ENCODE data around the gene CXorf66.
"Not testable (repeated sequence)": the region's sequence is repeated elsewhere in the genome, so short reads cannot be mapped to it uniquely, and the experiment has no call there.

The CXorf66 gene

GRCh38 chrX:139924069-139924695 is 41.1 kb downstream of the CXorf66 start:
- peaks cover 43% of the 10 kb centered on the region for H3K4me1 ChIP-seq (ENCODE audit: low read depth, poor library complexity, severe bottlenecking)
- H3K9ac ChIP-seq = no peak overlapping the region
- H3K27me3 ChIP-seq (ENCODE audit: insufficient read depth, low read depth) = no peaks in the 10 kb centered on the region
- H3K36me3 ChIP-seq (ENCODE audit: insufficient read depth) = no peaks in the 10 kb centered on the region
- H2AFZ ChIP-seq (ENCODE audit: low read depth) = no peak overlapping the region
- no peak overlapping the region for H3K4me2 ChIP-seq
- H3K4me3 ChIP-seq (IDR thresholded peaks at IDR 0.05; ENCODE audit: insufficient read depth, low read depth, low read length) = no peak overlapping the region
- H3K79me2 ChIP-seq (ENCODE audit: insufficient read depth, low read depth) = peaks cover 69% of the 10 kb centered on the region
- H4K20me1 ChIP-seq (ENCODE audit: insufficient read depth) = no peaks in the 10 kb centered on the region
- no peak for TF ChIP-seq CTCF (conservative IDR thresholded peaks at IDR 0.05; ENCODE audit: low read depth, low read length)
- no peak overlapping the region for H3K27ac ChIP-seq

- Histone ChIP-seq H3K4me1 (ENCODE audit: low read depth, poor library complexity, severe bottlenecking) (peaks cover 17% of the 10 kb centered on the region), H3K79me2 (ENCODE audit: insufficient read depth, low read depth) (peaks cover 43% of the 10 kb centered on the region)
- not testable (repeated sequence) for H3K4me2 ChIP-seq
These were observed 44.2 kb downstream of the CXorf66 start for GRCh38 chrX:139921142-139921541.

DNA sequence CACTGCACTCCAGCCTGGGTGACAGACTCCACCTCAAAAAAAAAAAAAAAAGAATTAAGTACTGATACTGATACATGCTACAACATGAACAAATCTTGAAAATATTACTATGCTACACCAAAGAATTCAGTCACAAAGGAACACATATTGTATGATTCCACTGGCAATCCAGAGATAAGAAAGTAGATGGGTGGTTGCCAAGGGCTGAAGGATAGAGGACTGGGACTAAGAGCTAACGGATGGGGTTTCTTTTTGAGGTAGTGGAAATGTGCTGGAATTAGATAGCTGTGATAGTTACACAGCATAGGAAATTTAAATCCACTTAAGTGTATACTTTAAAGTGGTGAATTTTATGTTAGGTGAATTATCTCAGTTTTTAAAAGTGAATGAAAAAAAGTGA is 45.0 kb downstream of the CXorf66 start:
- Histone ChIP-seq H3K4me3 (IDR thresholded peaks at IDR 0.05; ENCODE audit: insufficient read depth, low read depth, low read length) (no peak overlapping the region), H3K36me3 (ENCODE audit: insufficient read depth) (no peaks in the 10 kb centered on the region), H4K20me1 (ENCODE audit: insufficient read depth) (no peaks in the 10 kb centered on the region), H3K27me3 (ENCODE audit: insufficient read depth, low read depth) (no peaks in the 10 kb centered on the region), H3K9ac (no peak overlapping the region), H2AFZ (ENCODE audit: low read depth) (no peak overlapping the region), H3K4me1 (ENCODE audit: low read depth, poor library complexity, severe bottlenecking) (peaks cover 9% of the 10 kb centered on the region), H3K79me2 (ENCODE audit: insufficient read depth, low read depth) (peaks cover 40% of the 10 kb centered on the region), H3K4me2 (no peak overlapping the region), H3K27ac (no peak overlapping the region)
- TF ChIP-seq CTCF (conservative IDR thresholded peaks at IDR 0.05; ENCODE audit: low read depth, low read length) = no peak

More at GRCh38 chrX:139921142-139921541, 44.2 kb downstream of the CXorf66 start:
- H3K36me3 ChIP-seq (ENCODE audit: insufficient read depth); H3K27me3 ChIP-seq (ENCODE audit: insufficient read depth, low read depth); H3K9ac ChIP-seq; H4K20me1 ChIP-seq (ENCODE audit: insufficient read depth); H3K4me3 ChIP-seq (IDR thresholded peaks at IDR 0.05; ENCODE audit: insufficient read depth, low read depth, low read length); H2AFZ ChIP-seq (ENCODE audit: low read depth); H3K27ac ChIP-seq: not testable (repeated sequence)

DNA sequence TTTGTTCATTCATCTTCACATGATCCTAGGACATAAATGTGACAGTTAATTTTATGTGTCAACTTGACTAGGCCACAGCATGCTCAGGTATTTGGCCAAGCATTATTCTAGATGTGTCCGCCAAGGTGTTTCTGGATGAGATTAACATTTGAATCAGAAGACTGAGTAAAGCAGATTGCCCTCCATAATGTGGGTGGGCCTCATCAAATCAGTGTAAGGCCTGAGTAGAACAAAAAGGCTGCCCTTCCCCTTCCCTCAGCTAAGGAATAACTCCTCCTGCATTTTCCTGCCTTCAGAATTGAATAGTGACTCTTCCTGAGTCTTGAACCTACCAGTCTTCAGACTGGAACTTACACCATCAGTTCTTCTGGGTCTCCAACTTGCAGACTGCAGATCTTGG is 50.9 kb downstream of the CXorf66 start:
- Histone ChIP-seq H3K4me2 (no peak overlapping the region), H3K27me3 (ENCODE audit: insufficient read depth, low read depth) (no peaks in the 10 kb centered on the region), H3K4me1 (ENCODE audit: low read depth, poor library complexity, severe bottlenecking) (peaks cover 16% of the 10 kb centered on the region), H3K27ac (no peak overlapping the region), H3K79me2 (ENCODE audit: insufficient read depth, low read depth) (peaks cover 31% of the 10 kb centered on the region; the same call in 1 of the 2 replicates), H3K9ac (no peak overlapping the region), H3K36me3 (ENCODE audit: insufficient read depth) (no peaks in the 10 kb centered on the region), H4K20me1 (ENCODE audit: insufficient read depth) (no peaks in the 10 kb centered on the region), H3K4me3 (IDR thresholded peaks at IDR 0.05; ENCODE audit: insufficient read depth, low read depth, low read length) (no peak overlapping the region), H2AFZ (ENCODE audit: low read depth) (no peak overlapping the region)
- TF ChIP-seq CTCF (conservative IDR thresholded peaks at IDR 0.05; ENCODE audit: low read depth, low read length) = no peak

- Histone ChIP-seq H3K4me3 (IDR thresholded peaks at IDR 0.05; ENCODE audit: insufficient read depth, low read depth, low read length) (no peak overlapping the region), H3K4me2 (no peak overlapping the region), H3K9ac (no peak overlapping the region), H3K27me3 (ENCODE audit: insufficient read depth, low read depth) (no peaks in the 10 kb centered on the region), H2AFZ (ENCODE audit: low read depth) (no peak overlapping the region), H3K79me2 (ENCODE audit: insufficient read depth, low read depth) (peaks cover 24% of the 10 kb centered on the region; the same call in 1 of the 2 replicates), H3K27ac (no peak overlapping the region), H3K36me3 (ENCODE audit: insufficient read depth) (no peaks in the 10 kb centered on the region), H4K20me1 (ENCODE audit: insufficient read depth) (no peaks in the 10 kb centered on the region), H3K4me1 (ENCODE audit: low read depth, poor library complexity, severe bottlenecking) (peaks cover 19% of the 10 kb centered on the region)
- no peak for TF ChIP-seq CTCF (conservative IDR thresholded peaks at IDR 0.05; ENCODE audit: low read depth, low read length)
These were observed 55.6 kb downstream of the CXorf66 start for GRCh38 chrX:139909712-139910111.
